HCT116 (cell line): ENCODE results near the gene NHLRC1.

Experiments
- ATF3 ChIP-seq: IDR thresholded peaks from 2 replicates; pipeline ENCODE4 v1.6.1; 2012
- CTCF ChIP-seq, 3 experiments: fragments of 200-600 bp in 1 of 3; sonication (generic) in 1 of 3; IDR thresholded peaks in 2 of 3; conservative IDR thresholded peaks in 1 of 3; 2 replicates each; pipeline ENCODE4 v1.5.1; 2012 to 2017; ENCODE audit warnings: low read depth in 2 of 3, low read length in 2 of 3, antibody characterized with exemption in 1 of 3, borderline replicate concordance in 1 of 3, control low read depth in 1 of 3, mild to moderate bottlenecking in 1 of 3, mixed read lengths in 1 of 3, mixed run types in 1 of 3, moderate library complexity in 1 of 3; ENCODE audit not compliant: insufficient read depth in 1 of 3
- EZH2phosphoT487 ChIP-seq: fragments of 200-600 bp; IDR thresholded peaks from 2 replicates; pipeline ENCODE4 v1.6.1; 2018; ENCODE audit warnings: antibody characterized with exemption, borderline replicate concordance
- JUND ChIP-seq: IDR thresholded peaks from 2 replicates; pipeline ENCODE4 v1.6.1; 2012
- POLR2A ChIP-seq: IDR thresholded peaks from 2 replicates; pipeline ENCODE4 v1.7.0; 2011; ENCODE audit warnings: borderline replicate concordance; ENCODE audit not compliant: insufficient read depth, insufficient read length; ENCODE audit errors: extremely low read depth
- SIN3A ChIP-seq: IDR thresholded peaks from 2 replicates; pipeline ENCODE4 v1.6.1; 2012; ENCODE audit warnings: low read depth
- SRF ChIP-seq: IDR thresholded peaks from 2 replicates; pipeline ENCODE4 v1.6.1; 2012; ENCODE audit warnings: low read depth
- ZBTB33 ChIP-seq: IDR thresholded peaks from 2 replicates; pipeline ENCODE4 v1.6.1; 2011; ENCODE audit warnings: mild to moderate bottlenecking, low read length, moderate library complexity; ENCODE audit not compliant: insufficient replicate concordance; ENCODE audit errors: extremely low read depth

- TF ChIP-seq CTCF (IDR thresholded peaks at IDR 0.05 in 2 of 3, conservative IDR thresholded peaks at IDR 0.05 in 1 of 3; ENCODE audit: borderline replicate concordance in 1 of 3, insufficient read depth in 1 of 3, low read depth in 2 of 3, low read length in 2 of 3) (no peak), SRF (no peak), ATF3 (no peak), ZBTB33 (no peak), SIN3A (no peak), POLR2A (no peak), EZH2phosphoT487 (no peak), JUND (no peak)
Measured at GRCh38 chr6:18117136-18117535, 5.3 kb downstream of the NHLRC1 start.
